Measurements from ENCODE around the gene SLCO2A1. TPM values are rescaled to one million over a fixed set of nuclear protein-coding genes. Genes with fewer than 3 reads are reported as not detected.

Gene SLCO2A1
- total and polyA plus RNA-seq, 8 donors: 34.7 to 180 (median 57.6) TPM

DNA sequence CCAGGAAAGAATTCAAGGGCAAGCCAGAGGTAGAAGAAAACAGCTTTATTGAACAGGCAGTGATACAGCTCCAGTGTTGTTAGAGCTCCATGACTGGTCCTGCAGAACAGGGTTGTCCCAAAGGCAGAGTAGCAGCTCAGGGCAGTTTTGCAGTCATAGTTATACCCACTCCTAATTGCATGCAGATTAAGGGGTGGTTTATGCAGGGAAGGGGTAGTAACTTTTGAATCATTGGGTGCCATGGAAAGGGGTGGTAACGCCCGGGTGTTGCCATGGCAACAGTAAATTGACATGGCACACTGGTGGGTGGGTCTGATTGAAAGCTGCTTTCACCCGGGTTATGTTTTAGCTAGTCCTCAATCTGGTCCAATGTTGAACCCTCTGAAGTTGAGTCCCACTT lies 124.3 kb downstream of the SLCO2A1 start:
- H3K36me3 ChIP-seq: no peaks in the 10 kb centered on the region
- intact Hi-C loops (cut with DNase I): no loop called here
- no peak for TF ChIP-seq CTCF (IDR thresholded peaks at IDR 0.05)
- no peaks in the 10 kb centered on the region for H3K9me3 ChIP-seq
- H3K27me3 ChIP-seq: no peaks in the 10 kb centered on the region
- no peak overlapping the region for H3K27ac ChIP-seq
- ATAC-seq (no peak), DNase-seq (no peak)
- no peak overlapping the region for H3K4me3 ChIP-seq
- H3K4me1 ChIP-seq: no peaks in the 10 kb centered on the region

GRCh38 chr3:133901847-133902246 lies 127.9 kb downstream of the SLCO2A1 start:
- no peak overlapping the region for H3K4me3 ChIP-seq
- ATAC-seq (no peak), DNase-seq (no peak)
- intact Hi-C loops (cut with DNase I): no loop called here
- TF ChIP-seq CTCF (IDR thresholded peaks at IDR 0.05): no peak
- H3K27me3 ChIP-seq: peaks cover 0 to 11% of the 10 kb centered on the region in 2 donors
- H3K9me3 ChIP-seq: no peaks in the 10 kb centered on the region
- no peak overlapping the region for H3K27ac ChIP-seq
- H3K36me3 ChIP-seq: no peaks in the 10 kb centered on the region
- H3K4me1 ChIP-seq: no peaks in the 10 kb centered on the region

GRCh38 chr3:133901083-133901482 lies 128.6 kb downstream of the SLCO2A1 start:
- Histone ChIP-seq H3K9me3 (no peaks in the 10 kb centered on the region), H3K27ac (no peak overlapping the region), H3K4me3 (no peak overlapping the region), H3K27me3 (peaks cover 0 to 19% of the 10 kb centered on the region in 2 donors), H3K4me1 (no peaks in the 10 kb centered on the region), H3K36me3 (no peaks in the 10 kb centered on the region)
- intact Hi-C loops (cut with DNase I): no loop called here
- no peak for ATAC-seq
- no peak for TF ChIP-seq CTCF (IDR thresholded peaks at IDR 0.05)
- no peak for DNase-seq

DNA sequence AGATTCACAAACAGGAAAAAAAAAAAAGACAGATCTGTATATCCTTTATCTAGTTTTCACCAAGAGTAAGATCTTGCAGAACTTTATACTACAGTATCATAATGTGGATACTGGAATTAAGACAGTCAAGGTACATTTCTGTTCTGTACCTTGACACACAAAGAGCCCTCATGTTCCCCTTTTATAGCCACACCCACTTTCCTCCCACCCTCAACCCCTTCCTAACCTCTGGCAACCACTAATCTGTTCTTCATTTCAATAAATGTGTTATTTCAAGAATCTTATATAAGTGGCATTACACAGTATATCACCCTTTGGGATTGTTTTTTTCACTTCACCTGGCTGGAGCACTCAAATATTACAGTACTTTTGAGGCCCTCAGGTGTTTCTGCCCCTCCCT lies 130.4 kb downstream of the SLCO2A1 start:
- Histone ChIP-seq H3K4me3 (no peak overlapping the region), H3K27me3 (peaks cover 0 to 37% of the 10 kb centered on the region in 2 donors), H3K9me3 (no peaks in the 10 kb centered on the region), H3K4me1 (peaks cover 0 to 16% of the 10 kb centered on the region in 2 donors), H3K36me3 (no peaks in the 10 kb centered on the region), H3K27ac (no peak overlapping the region)
- no peak for DNase-seq
- ATAC-seq: no peak
- intact Hi-C loops (cut with DNase I): no loop called here
- no peak for TF ChIP-seq CTCF (IDR thresholded peaks at IDR 0.05)

GRCh38 chr3:133897547-133897946 lies 132.2 kb downstream of the SLCO2A1 start:
- ATAC-seq: no peak
- no peaks in the 10 kb centered on the region for H3K36me3 ChIP-seq
- no peak for DNase-seq
- no peaks in the 10 kb centered on the region for H3K9me3 ChIP-seq
- peaks cover 0 to 44% of the 10 kb centered on the region in 2 donors for H3K27me3 ChIP-seq
- intact Hi-C loops (cut with DNase I): no loop called here
- no peak for TF ChIP-seq CTCF (IDR thresholded peaks at IDR 0.05)
- H3K4me3 ChIP-seq: no peak overlapping the region
- peaks cover 0 to 16% of the 10 kb centered on the region in 2 donors for H3K4me1 ChIP-seq
- H3K27ac ChIP-seq: no peak overlapping the region
